GM12874 (cell line): ENCODE data around the gene ORMDL2.

ENCODE experiments used
- TF ChIP-seq, protein P1 (sequence below): IDR thresholded peaks from 2 replicates; pipeline ENCODE4 v1.5.1; 2011; ENCODE audit warnings: low read depth, mild to moderate bottlenecking, control low read depth, low read length, moderate library complexity; ENCODE audit not compliant: insufficient read depth

The ORMDL2 gene

DNA sequence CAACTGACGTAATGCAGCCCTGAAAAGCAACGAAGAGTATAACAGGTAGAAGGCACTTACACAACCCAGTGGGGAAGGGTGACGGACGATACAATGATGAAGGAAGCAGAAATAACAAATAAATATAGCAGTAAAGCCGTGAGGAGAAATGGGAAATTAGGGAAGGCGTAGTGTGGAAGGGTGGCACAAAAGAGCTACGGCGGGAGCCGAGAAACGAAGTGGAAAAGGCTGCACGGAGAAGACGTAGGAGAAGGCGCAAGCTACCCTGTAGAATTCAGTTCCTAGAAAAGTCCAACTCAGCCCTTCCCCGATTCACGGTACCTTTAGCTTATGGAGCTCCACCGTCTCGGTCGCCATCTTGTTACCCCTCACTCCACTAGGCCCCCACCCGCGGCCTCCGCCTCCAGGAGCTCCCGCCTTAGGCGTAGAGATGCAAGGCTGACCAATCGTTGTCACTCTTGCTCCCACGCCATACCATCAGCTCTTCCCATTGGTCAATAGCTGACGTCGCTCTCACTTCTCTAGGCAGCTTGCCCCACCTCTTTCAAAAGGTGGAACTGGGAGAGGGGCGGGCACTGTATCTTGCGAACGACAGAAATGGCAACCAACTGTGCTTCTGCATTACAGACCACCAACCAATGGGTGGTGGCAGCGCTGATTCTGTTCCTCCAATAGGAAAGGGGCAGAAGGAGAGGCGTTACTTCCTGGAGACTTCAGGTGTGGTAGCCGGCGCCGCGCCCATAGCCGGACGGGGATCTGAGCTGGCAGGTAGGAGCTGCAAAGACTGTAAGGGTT, at the start of gene ORMDL2, which contains the start of gene SARNP:
ORMDL2 (plus strand) TSS at position 697 of the 795 bp plus-strand sequence. CDS start 959 bp downstream, outside the sequence.
SARNP (minus strand) TSS at position 380 of the 795 bp plus-strand sequence; CDS start at position 357, 23 bp downstream.
- TF ChIP-seq, protein P1, sequence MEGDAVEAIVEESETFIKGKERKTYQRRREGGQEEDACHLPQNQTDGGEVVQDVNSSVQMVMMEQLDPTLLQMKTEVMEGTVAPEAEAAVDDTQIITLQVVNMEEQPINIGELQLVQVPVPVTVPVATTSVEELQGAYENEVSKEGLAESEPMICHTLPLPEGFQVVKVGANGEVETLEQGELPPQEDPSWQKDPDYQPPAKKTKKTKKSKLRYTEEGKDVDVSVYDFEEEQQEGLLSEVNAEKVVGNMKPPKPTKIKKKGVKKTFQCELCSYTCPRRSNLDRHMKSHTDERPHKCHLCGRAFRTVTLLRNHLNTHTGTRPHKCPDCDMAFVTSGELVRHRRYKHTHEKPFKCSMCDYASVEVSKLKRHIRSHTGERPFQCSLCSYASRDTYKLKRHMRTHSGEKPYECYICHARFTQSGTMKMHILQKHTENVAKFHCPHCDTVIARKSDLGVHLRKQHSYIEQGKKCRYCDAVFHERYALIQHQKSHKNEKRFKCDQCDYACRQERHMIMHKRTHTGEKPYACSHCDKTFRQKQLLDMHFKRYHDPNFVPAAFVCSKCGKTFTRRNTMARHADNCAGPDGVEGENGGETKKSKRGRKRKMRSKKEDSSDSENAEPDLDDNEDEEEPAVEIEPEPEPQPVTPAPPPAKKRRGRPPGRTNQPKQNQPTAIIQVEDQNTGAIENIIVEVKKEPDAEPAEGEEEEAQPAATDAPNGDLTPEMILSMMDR = no peak

DNA sequence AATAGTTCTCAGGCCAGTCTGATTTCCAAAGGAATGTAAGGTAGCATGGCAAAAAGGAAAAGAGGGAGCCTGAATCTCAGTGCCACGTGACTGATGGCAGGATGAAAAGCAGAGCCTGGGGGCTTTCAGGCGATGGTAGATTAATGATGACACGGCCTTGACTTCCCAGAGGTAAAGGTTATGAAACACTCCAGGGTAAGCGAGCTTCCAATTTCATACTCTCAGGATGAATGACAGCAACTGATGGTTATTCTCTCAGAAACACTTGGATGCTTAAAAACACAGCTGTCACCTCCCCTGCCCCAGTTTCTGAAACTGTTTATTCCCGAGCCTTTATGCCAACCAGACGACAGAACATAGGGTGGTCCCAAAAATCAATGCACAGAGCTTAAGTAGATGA, 46.1 kb upstream of the ORMDL2 start:
- TF ChIP-seq, protein P1 = no peak

DNA sequence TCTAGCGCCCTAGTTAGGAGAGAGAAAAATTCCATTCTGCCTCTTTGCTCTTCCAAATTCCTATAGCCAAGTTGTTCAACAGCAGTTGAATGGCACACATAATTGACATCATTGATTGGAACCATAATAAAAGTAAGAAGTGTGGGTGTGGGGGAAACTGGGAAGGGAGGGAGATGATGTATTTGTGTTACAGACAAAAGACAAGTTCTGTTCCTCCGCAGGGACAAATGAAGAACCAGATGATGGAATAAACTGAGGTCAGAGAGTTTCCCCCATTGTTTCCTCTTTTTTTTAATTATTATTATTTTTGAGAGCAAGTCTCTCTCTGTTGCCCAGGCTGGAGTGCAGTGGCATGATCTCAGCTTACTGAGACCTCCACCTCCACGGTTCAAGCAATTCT, 40.0 kb upstream of the ORMDL2 start:
- TF ChIP-seq, protein P1 = no peak

DNA sequence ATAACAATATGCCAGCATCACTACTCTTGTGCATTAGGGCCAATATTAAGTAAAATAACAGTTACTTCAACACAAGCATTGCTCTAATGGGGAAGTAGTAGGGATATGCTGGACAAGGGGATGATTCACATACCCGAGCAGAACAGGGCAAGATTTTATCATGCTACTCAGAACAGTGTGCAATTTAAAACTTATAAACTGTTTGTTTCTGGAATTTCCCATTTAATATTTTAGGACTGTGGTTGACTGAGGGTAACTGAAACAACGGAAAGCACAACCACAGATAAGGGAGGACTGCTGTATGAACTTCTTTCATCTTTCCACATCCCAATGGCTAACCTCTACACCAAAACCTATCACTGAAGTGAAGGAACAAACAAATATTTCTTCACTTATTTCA, 37.2 kb upstream of the ORMDL2 start:
- TF ChIP-seq, protein P1 = no peak

- TF ChIP-seq, protein P1 = no peak
Measured at GRCh38 chr12:55788546-55788945, 29.3 kb upstream of the ORMDL2 start.

DNA sequence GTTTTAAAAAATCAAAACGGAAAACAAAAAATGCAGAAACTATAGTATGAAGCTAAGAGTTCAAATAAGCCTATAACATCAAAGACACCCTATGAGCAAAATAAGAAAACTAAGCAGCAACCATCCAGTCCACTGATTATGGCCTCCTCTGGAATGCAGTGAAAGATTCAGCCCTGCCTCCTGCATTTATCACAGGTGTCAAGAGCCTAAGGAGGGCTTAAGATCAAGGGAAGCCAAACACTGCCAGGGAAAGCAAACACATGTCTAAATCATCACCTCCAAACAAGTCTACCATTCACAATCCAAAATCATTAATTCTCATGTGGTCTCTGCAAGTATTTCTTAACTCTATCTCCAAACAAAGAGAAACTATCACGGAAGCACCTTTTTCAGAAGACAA, 28.7 kb upstream of the ORMDL2 start:
- TF ChIP-seq, protein P1 = no peak

- TF ChIP-seq, protein P1 = no peak
Measured at GRCh38 chr12:55789893-55790292, 27.9 kb upstream of the ORMDL2 start.
